ENCODE data around the gene RYR1. TPM values are rescaled to one million over a fixed set of nuclear protein-coding genes. Genes with fewer than 3 reads are reported as not detected.
"Not testable (repeated sequence)": the region's sequence is repeated elsewhere in the genome, so short reads cannot be mapped to it uniquely, and the experiment has no call there.

Gene RYR1
- total and polyA plus RNA-seq, 5 donors from 2014 or later = 0.07 to 4.9 (median 0.41) TPM

DNA sequence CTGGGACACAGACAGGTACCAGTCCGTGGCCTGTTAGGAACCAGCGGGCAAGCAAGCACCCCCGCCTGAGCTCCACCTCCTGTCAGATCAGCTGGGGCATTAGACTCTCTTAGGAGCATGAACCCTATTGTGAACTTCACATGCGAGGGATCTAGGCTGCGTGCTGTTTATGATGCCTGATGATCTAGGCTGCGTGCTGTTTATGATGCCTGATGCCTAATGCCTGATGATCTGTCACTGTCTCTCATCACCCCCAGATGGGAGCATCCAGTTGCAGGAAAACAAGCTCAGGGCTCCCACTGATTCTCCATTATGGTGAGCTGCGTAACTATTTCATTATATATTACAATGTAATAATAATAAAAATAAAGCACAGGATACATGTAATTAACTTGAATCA lies 11.1 kb upstream of the RYR1 start:
- H3K36me3 ChIP-seq (ENCODE audit: control insufficient read depth, insufficient read depth, low read length) = no peaks in the 10 kb centered on the region
- Mint-ChIP-seq H3K27me3 (no peaks in the 10 kb centered on the region), H3K9me3 (no peaks in the 10 kb centered on the region), H3K36me3 (no peaks in the 10 kb centered on the region), H3K27ac (no peak overlapping the region), H3K4me1 (peaks cover 14 to 38% (median 23%) of the 10 kb centered on the region in 4 donors), H3K4me3 (no peak overlapping the region)
- no peak overlapping the region for H3K27ac ChIP-seq (ENCODE audit: insufficient read depth, low read length, poor library complexity, severe bottlenecking)
- no peak overlapping the region for H3K4me3 ChIP-seq (ENCODE audit: low read depth, low read length)
- H3K4me1 ChIP-seq (ENCODE audit: control insufficient read depth, insufficient read depth, low read length, poor library complexity, severe bottlenecking) = peaks cover 29% of the 10 kb centered on the region
- no peaks in the 10 kb centered on the region for H3K9me3 ChIP-seq (ENCODE audit: control insufficient read depth in 2 of 2, low read length in 2 of 2)
- no peak for ATAC-seq (ENCODE audit: low read depth in 2 of 2)
- no peak for DNase-seq
- no peaks in the 10 kb centered on the region for H3K27me3 ChIP-seq (ENCODE audit: control insufficient read depth, insufficient read depth, low read length)

- no peaks in the 10 kb centered on the region for H3K36me3 ChIP-seq (ENCODE audit: control insufficient read depth, insufficient read depth, low read length)
- Mint-ChIP-seq H3K27ac (no peak overlapping the region), H3K36me3 (no peaks in the 10 kb centered on the region), H3K4me3 (peak overlapping the region in 1 of 4 donors; percentile 90), H3K4me1 (peaks cover 10 to 35% (median 23%) of the 10 kb centered on the region in 4 donors), H3K9me3 (peaks cover 0 to 1% (median 0%) of the 10 kb centered on the region in 7 donors), H3K27me3 (no peaks in the 10 kb centered on the region)
- DNase-seq = no peak
- ATAC-seq (ENCODE audit: low read depth in 2 of 2) = no peak
- no peaks in the 10 kb centered on the region for H3K9me3 ChIP-seq (ENCODE audit: control insufficient read depth in 2 of 2, low read length in 2 of 2)
- no peaks in the 10 kb centered on the region for H3K27me3 ChIP-seq (ENCODE audit: control insufficient read depth, insufficient read depth, low read length)
- H3K27ac ChIP-seq (ENCODE audit: insufficient read depth, low read length, poor library complexity, severe bottlenecking) = no peak overlapping the region
- H3K4me1 ChIP-seq (ENCODE audit: control insufficient read depth, insufficient read depth, low read length, poor library complexity, severe bottlenecking) = peaks cover 27% of the 10 kb centered on the region
- H3K4me3 ChIP-seq (ENCODE audit: low read depth, low read length) = no peak overlapping the region
These were observed 9.2 kb upstream of the RYR1 start for GRCh38 chr19:38424272-38424671.

DNA sequence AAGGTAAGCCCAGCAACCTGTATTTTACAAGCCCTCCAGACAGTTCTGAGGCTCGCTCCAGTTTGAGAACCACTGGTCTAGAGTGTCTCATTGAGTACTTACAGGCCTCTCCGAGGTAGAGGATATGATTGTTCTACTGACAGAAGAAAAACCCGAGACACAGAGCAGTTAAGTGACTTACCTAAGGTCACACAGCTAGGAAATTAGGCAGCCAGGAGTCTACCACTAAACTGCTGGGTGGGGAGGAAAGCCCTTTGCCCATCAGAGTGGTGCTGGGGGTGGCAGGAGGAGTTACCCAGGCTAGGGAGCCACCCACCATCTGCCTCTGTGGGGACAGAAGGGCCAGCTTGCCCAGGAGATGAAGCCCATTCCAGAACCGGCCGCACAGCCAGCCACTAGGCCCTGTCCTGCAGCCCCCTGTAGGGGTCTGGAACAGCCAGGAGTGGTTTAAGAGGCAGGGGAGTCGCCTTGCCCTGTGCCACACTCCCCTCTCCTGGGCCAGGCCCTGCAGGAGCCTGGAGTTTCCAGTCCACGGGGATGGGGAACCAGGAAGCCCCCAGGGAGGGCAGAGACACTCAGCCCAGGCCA lies 8.2 kb upstream of the RYR1 start:
- H3K4me3 ChIP-seq (ENCODE audit: low read depth, low read length) = no peak overlapping the region
- peaks cover 0 to 1% (median 0%) of the 10 kb centered on the region in 7 donors for H3K9me3 Mint-ChIP-seq
- H3K4me1 Mint-ChIP-seq = peaks cover 13 to 39% (median 28%) of the 10 kb centered on the region in 4 donors
- H3K36me3 Mint-ChIP-seq = no peaks in the 10 kb centered on the region
- peak overlapping the region; percentile 68 to 90 (median 80) for H3K4me3 Mint-ChIP-seq
- peak overlapping the region; percentile 77 for H3K27ac ChIP-seq (ENCODE audit: insufficient read depth, low read length, poor library complexity, severe bottlenecking)
- H3K27me3 Mint-ChIP-seq = no peaks in the 10 kb centered on the region
- peak overlapping the region; percentile 43 to 85 (median 82) for H3K27ac Mint-ChIP-seq
- peaks cover 33% of the 10 kb centered on the region for H3K4me1 ChIP-seq (ENCODE audit: control insufficient read depth, insufficient read depth, low read length, poor library complexity, severe bottlenecking)
- no peaks in the 10 kb centered on the region for H3K36me3 ChIP-seq (ENCODE audit: control insufficient read depth, insufficient read depth, low read length)
- no peaks in the 10 kb centered on the region for H3K9me3 ChIP-seq (ENCODE audit: control insufficient read depth in 2 of 2, low read length in 2 of 2)
- H3K27me3 ChIP-seq (ENCODE audit: control insufficient read depth, insufficient read depth, low read length) = no peaks in the 10 kb centered on the region
- ATAC-seq (ENCODE audit: low read depth in 2 of 2) = no peak
- DNase-seq = peak in 1 of 3 donors; percentile 35

DNA sequence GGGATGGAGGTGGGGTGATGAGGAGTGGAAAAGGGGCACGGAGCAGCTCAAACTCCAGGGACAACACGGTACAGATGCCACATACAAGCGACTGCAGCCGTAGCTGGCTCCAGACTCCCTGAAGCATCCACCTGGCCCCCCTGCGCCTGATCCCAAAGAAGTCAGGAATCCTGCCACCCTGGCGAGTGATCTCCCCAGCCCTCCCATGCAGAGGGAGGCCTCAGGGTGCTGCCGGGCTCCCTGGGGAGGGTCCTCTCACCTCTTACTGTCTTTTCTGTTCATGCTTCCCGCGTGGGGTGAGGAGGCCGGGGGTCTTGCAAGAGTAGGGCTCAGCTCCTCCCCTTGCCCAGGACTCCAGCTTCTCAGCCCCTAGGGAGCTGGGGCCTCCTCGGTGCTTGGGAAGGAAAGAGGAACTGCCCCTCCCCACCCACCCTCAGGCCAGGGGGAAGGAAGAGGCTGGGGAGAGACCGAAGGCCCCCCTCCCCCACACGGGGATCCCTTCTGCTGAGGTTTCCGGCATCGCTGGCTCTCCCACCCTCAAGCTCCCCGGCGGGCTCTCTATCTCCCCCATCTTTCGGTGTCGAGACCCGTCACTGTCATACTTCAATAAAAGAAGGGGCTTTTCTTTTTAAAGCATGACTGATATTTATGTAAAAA lies 7.6 kb upstream of the RYR1 start, which contains the start of gene RASGRP4:
Gene RASGRP4 (minus strand): TSS at position 410 of the 657 bp plus-strand sequence. CDS start 128 bp downstream, at position 282.
- peaks cover 13 to 39% (median 28%) of the 10 kb centered on the region in 4 donors for H3K4me1 Mint-ChIP-seq
- Histone ChIP-seq H3K9me3 (ENCODE audit: control insufficient read depth in 2 of 2, low read length in 2 of 2) (no peaks in the 10 kb centered on the region), H3K4me3 (ENCODE audit: low read depth, low read length) (peak within 1 kb of the TSS; percentile 72), H3K36me3 (ENCODE audit: control insufficient read depth, insufficient read depth, low read length) (no peaks in the 10 kb centered on the region), H3K4me1 (ENCODE audit: control insufficient read depth, insufficient read depth, low read length, poor library complexity, severe bottlenecking) (peaks cover 33% of the 10 kb centered on the region), H3K27ac (ENCODE audit: insufficient read depth, low read length, poor library complexity, severe bottlenecking) (peak within 1 kb of the TSS; percentile 77), H3K27me3 (ENCODE audit: control insufficient read depth, insufficient read depth, low read length) (no peaks in the 10 kb centered on the region)
- peaks cover 0 to 1% (median 0%) of the 10 kb centered on the region in 7 donors for H3K9me3 Mint-ChIP-seq
- no peaks in the 10 kb centered on the region for H3K36me3 Mint-ChIP-seq
- H3K27ac Mint-ChIP-seq = peak within 1 kb of the TSS; percentile 43 to 93 (median 85)
- ATAC-seq (ENCODE audit: low read depth in 2 of 2) (peak in 1 of 2 donors; percentile 47), DNase-seq (peak; percentile 45 to 80 (median 49))
- peak within 1 kb of the TSS; percentile 78 to 95 (median 86) for H3K4me3 Mint-ChIP-seq
- no peaks in the 10 kb centered on the region for H3K27me3 Mint-ChIP-seq

DNA sequence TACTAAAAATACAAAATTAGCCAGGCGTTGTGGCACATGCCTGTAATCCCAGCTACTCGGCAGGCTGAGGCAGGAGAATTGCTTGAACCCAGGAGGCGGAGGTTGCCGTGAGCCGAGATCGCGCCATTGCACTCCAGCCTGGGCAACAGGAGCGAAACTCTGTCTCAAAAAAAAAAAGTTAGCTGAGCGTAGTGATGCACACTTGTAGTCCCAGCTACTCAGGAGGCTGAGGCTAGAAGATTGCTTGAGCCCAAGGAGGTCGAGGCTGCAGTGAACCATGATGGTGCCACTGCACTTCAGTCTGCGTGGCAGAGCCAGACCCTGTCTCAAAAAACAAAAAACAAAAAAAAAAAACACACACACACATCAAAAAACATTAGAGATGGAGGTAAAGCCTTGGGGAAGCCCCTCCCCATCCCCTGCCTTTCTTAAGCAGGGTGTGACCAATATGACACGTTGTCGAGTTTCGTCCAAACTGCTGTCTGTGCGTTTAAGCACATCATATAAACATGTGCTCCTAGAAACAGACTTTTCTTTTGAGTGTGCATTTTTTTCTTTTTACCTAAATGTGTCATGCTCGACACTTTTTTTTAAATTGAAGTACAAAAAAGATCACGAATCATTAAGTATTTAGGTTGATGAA lies 6.3 kb upstream of the RYR1 start:
- not testable (repeated sequence) for H3K36me3 Mint-ChIP-seq; H3K9me3 ChIP-seq (ENCODE audit: control insufficient read depth in 2 of 2, low read length in 2 of 2); H3K36me3 ChIP-seq (ENCODE audit: control insufficient read depth, insufficient read depth, low read length); H3K9me3 Mint-ChIP-seq; H3K27me3 ChIP-seq (ENCODE audit: control insufficient read depth, insufficient read depth, low read length); H3K27me3 Mint-ChIP-seq
- ATAC-seq (ENCODE audit: low read depth in 2 of 2) (peak; percentile 77 to 80), DNase-seq (peak; percentile 48 to 96 (median 52))
- peak overlapping the region; percentile 76 to 95 (median 78) for H3K4me3 Mint-ChIP-seq
- H3K4me1 Mint-ChIP-seq = peaks cover 13 to 39% (median 28%) of the 10 kb centered on the region in 4 donors
- H3K27ac Mint-ChIP-seq = peak overlapping the region in 2 of 3 donors; percentile 63 to 93
- Histone ChIP-seq H3K4me3 (ENCODE audit: low read depth, low read length) (peak overlapping the region; percentile 46), H3K27ac (ENCODE audit: insufficient read depth, low read length, poor library complexity, severe bottlenecking) (peak overlapping the region; percentile 77), H3K4me1 (ENCODE audit: control insufficient read depth, insufficient read depth, low read length, poor library complexity, severe bottlenecking) (peaks cover 33% of the 10 kb centered on the region)

DNA sequence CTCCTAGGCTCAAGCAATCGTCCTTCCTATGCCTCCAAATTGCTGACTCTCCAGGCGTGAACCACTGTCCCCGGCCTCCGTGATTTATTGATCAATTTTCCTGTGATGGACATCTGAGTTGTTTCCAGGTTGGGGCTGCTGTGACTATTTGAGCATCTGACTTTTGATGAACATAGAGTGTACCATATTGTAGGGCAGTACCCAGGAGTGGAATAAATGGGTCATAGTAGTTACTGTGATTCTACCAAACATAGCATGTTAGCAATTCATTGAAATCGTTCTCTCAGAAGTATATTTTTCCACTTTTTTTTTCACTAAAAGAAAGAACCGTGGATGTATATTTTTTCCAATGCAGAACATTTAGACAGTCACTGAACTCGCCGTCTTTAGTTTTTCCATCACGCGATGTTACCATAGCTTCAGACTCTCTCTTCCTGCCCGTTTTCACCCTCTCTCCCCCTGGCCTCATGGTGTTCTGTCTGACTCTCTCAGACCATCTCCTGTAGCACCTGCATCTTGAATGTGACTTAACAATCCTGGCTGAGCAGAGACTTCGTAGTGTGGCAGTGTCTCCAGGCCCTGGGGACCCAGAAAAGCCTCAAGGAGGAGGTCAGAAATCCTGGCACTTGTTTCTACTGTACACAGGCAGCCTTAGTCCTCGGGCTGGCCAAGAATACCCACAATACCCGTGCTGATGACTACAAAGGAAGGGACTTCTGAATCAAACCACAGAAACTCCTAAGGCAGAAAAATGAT lies 4.3 kb upstream of the RYR1 start:
- no peaks in the 10 kb centered on the region for H3K27me3 Mint-ChIP-seq
- Histone ChIP-seq H3K9me3 (ENCODE audit: control insufficient read depth in 2 of 2, low read length in 2 of 2) (no peaks in the 10 kb centered on the region), H3K27me3 (ENCODE audit: control insufficient read depth, insufficient read depth, low read length) (no peaks in the 10 kb centered on the region), H3K4me1 (ENCODE audit: control insufficient read depth, insufficient read depth, low read length, poor library complexity, severe bottlenecking) (peaks cover 39% of the 10 kb centered on the region), H3K36me3 (ENCODE audit: control insufficient read depth, insufficient read depth, low read length) (no peaks in the 10 kb centered on the region), H3K27ac (ENCODE audit: insufficient read depth, low read length, poor library complexity, severe bottlenecking) (peak overlapping the region; percentile 5), H3K4me3 (ENCODE audit: low read depth, low read length) (peak overlapping the region; percentile 54)
- H3K27ac Mint-ChIP-seq = peak overlapping the region; percentile 89 to 93 (median 90)
- peak in 1 of 3 donors; percentile 72 for DNase-seq
- peaks cover 17 to 49% (median 34%) of the 10 kb centered on the region in 4 donors for H3K4me1 Mint-ChIP-seq
- peaks cover 0 to 1% (median 0%) of the 10 kb centered on the region in 7 donors for H3K9me3 Mint-ChIP-seq
- ATAC-seq (ENCODE audit: low read depth in 2 of 2) = peak in 1 of 2 donors; percentile 28
- H3K4me3 Mint-ChIP-seq = peak overlapping the region; percentile 27 to 62 (median 46)
- no peaks in the 10 kb centered on the region for H3K36me3 Mint-ChIP-seq

DNA sequence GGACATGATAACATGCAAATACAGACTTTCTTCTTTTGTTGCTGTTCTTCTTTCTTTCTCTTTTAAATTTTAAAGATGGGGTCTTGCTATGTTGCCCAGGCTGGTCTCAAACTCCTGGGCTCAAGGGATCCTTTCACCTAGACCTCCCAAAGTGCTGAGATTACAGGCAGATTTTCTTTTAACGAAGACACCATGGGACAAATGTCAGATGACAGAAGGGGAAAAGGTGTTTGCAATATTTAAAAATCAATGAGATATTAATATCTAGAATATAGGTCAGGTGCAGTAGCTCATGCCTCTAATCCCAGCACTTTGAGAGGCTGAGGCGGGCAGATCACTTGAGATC lies 3.7 kb upstream of the RYR1 start:
- DNase-seq = no peak
- no peaks in the 10 kb centered on the region for H3K36me3 ChIP-seq (ENCODE audit: control insufficient read depth, insufficient read depth, low read length)
- H3K27ac ChIP-seq (ENCODE audit: insufficient read depth, low read length, poor library complexity, severe bottlenecking) = peak overlapping the region; percentile 5
- peak overlapping the region in 1 of 4 donors; percentile 27 for H3K4me3 Mint-ChIP-seq
- peaks cover 39% of the 10 kb centered on the region for H3K4me1 ChIP-seq (ENCODE audit: control insufficient read depth, insufficient read depth, low read length, poor library complexity, severe bottlenecking)
- no peaks in the 10 kb centered on the region for H3K9me3 ChIP-seq (ENCODE audit: control insufficient read depth in 2 of 2, low read length in 2 of 2)
- peaks cover 0 to 1% (median 0%) of the 10 kb centered on the region in 7 donors for H3K9me3 Mint-ChIP-seq
- no peaks in the 10 kb centered on the region for H3K27me3 ChIP-seq (ENCODE audit: control insufficient read depth, insufficient read depth, low read length)
- H3K27ac Mint-ChIP-seq = peak overlapping the region; percentile 89 to 93 (median 90)
- no peak for ATAC-seq (ENCODE audit: low read depth in 2 of 2)
- H3K4me3 ChIP-seq (ENCODE audit: low read depth, low read length) = peak overlapping the region; percentile 54
- no peaks in the 10 kb centered on the region for H3K27me3 Mint-ChIP-seq
- H3K4me1 Mint-ChIP-seq = peaks cover 17 to 53% (median 34%) of the 10 kb centered on the region in 4 donors
- no peaks in the 10 kb centered on the region for H3K36me3 Mint-ChIP-seq

Measured in CD4-positive, CD25-positive, alpha-beta regulatory T cell (primary cell).